A549 (cell line): ENCODE data around the gene CTRL. TPM values are rescaled to one million over a fixed set of nuclear protein-coding genes. Genes with fewer than 3 reads are reported as not detected.

Experiments
- ATAC-seq, 2 experiments: fragments of 200-7000 bp in 1 of 2; fragments of >200 bp in 1 of 2; cut with Nextera tagmentation in 1 of 2; cut with Tn5 transposase in 1 of 2; 3 replicates each; pipeline versions ENCODE4 v1.8.0 to v1.9.1; 2018 to 2020; ENCODE audit warnings: mild to moderate bottlenecking in 1 of 2, moderate library complexity in 1 of 2
- CTCF ChIA-PET: fragments of 300-600 bp; sonication (Branson Sonifier 250); formaldehyde crosslinking; extraction: SDS; loops from one replicate; lab custom pipeline; 2021; ENCODE audit warnings: antibody characterized with exemption, inconsistent platforms; lab: Yijun Ruan, JAX
- POLR2A ChIA-PET: fragments of 350-600 bp; formaldehyde crosslinking; extraction: SDS; loops from one replicate; lab custom pipeline; 2021; ENCODE audit warnings: antibody characterized with exemption, inconsistent platforms; lab: Yijun Ruan, JAX
- DNase-seq, 2 experiments: peaks; one replicate each; pipeline versions ENCODE4 v3.0.0 to v3.0.0-alpha.2; 2011 to 2016; ENCODE audit warnings: low read depth in 1 of 2, low spot score in 1 of 2
- FAIRE-seq: peaks from 2 replicates; lab custom pipeline; 2011; peaks lifted over from hg19 to GRCh38; lab: Jason Lieb, UNC
- H3K27ac ChIP-seq, 2 experiments: fragments of >200 bp; sonication (Bioruptor Twin); formaldehyde crosslinking; 3 replicates each; pipeline ENCODE4 v1.5.1; 2016 to 2017
- H3K4me1 ChIP-seq: fragments of >200 bp; sonication (Bioruptor Twin); formaldehyde crosslinking; 3 replicates; pipeline ENCODE4 v1.6.1; 2016
- H3K4me2 ChIP-seq: fragments of >200 bp; sonication (Bioruptor Twin); formaldehyde crosslinking; 3 replicates; pipeline ENCODE4 v1.6.1; 2016
- H3K4me3 ChIP-seq: fragments of >200 bp; sonication (Bioruptor Twin); formaldehyde crosslinking; 3 replicates; pipeline ENCODE4 v1.5.1; 2016
- H3K9me3 ChIP-seq: fragments of >200 bp; sonication (Bioruptor Twin); formaldehyde crosslinking; 3 replicates; pipeline ENCODE4 v1.6.1; 2016
- CHD4 ChIP-seq: fragments of 200-600 bp; sonication (generic); IDR thresholded peaks from 2 replicates; pipeline ENCODE4 v1.6.1; 2016; ENCODE audit warnings: antibody characterized with exemption, mild to moderate bottlenecking, borderline replicate concordance
- CTCF ChIP-seq: fragments of >200 bp; sonication (Bioruptor Twin); formaldehyde crosslinking; IDR thresholded peaks from 3 replicates; pipeline ENCODE4 v1.5.1; 2016
- EHF ChIP-seq: fragments of 250-450 bp; sonication (Bioruptor Pico); IDR thresholded peaks from 2 replicates; pipeline ENCODE4 v1.5.0; 2020; ENCODE audit warnings: mild to moderate bottlenecking
- HES2 ChIP-seq: fragments of >200 bp; sonication (Bioruptor Twin); formaldehyde crosslinking; IDR thresholded peaks from 2 replicates; pipeline ENCODE4 v1.6.1; 2016
- HEYL ChIP-seq: fragments of 250-450 bp; sonication (Bioruptor Pico); IDR thresholded peaks from 2 replicates; pipeline ENCODE4 v1.8.0; 2021; ENCODE audit warnings: mild to moderate bottlenecking, moderate library complexity
- HOXB13 ChIP-seq: fragments of 250-450 bp; sonication (Bioruptor Pico); IDR thresholded peaks from 2 replicates; pipeline ENCODE4 v1.5.0; 2020; ENCODE audit warnings: low read depth, mild to moderate bottlenecking, moderate library complexity
- KDM5A ChIP-seq: fragments of 200-600 bp; sonication (generic); IDR thresholded peaks from 2 replicates; pipeline ENCODE4 v1.6.1; 2016; ENCODE audit warnings: antibody characterized with exemption, mild to moderate bottlenecking
- MYC ChIP-seq: IDR thresholded peaks from 2 replicates; pipeline ENCODE4 v1.6.1; 2012; ENCODE audit warnings: mild to moderate bottlenecking, inconsistent platforms, low read length, improper control_type of control experiment, borderline replicate concordance
- POLR2A ChIP-seq: IDR thresholded peaks from 2 replicates; pipeline ENCODE4 v1.6.1; 2012; ENCODE audit warnings: mild to moderate bottlenecking, low read length
- RAD21 ChIP-seq, 2 experiments: fragments of >200 bp in 1 of 2; sonication (Bioruptor Twin) in 1 of 2; formaldehyde crosslinking in 1 of 2; IDR thresholded peaks in 1 of 2; conservative IDR thresholded peaks in 1 of 2; 2 replicates in 1 of 2; 3 replicates in 1 of 2; pipeline ENCODE4 v1.6.1; 2012 to 2018; ENCODE audit warnings: inconsistent platforms in 1 of 2
- ZFP36 ChIP-seq: fragments of 450-650 bp; IDR thresholded peaks from 2 replicates; pipeline ENCODE4 v1.6.1; 2014; ENCODE audit warnings: borderline replicate concordance; ENCODE audit not compliant: partially characterized antibody
- WGBS: methylation state at CpG from one replicate; pipeline ENCODE4 v1.1.6; 2017; ENCODE audit errors: missing lambda C conversion rate; 5-methylcytosine and 5-hydroxymethylcytosine counted together
- polyA plus RNA-seq, 4 experiments: library from polyadenylated mRNA; depleted of rRNA in 3 of 4; stranded (reverse); fragments of >200 nt; fragmentation: RNase III in 1 of 4; extraction: RNeasy Plus Mini Kit Qiagen cat#74134 plus additional on column Dnase treatment in 1 of 4; gene quantifications; 2 replicates in 3 of 4; 3 replicates in 1 of 4; pipeline ENCODE4 v1.2.3, GENCODE V29; 2011 to 2017
- TF ChIP-seq, protein P1 (sequence below): fragments of >200 bp; sonication (Bioruptor Twin); formaldehyde crosslinking; IDR thresholded peaks from 3 replicates; pipeline ENCODE4 v1.6.1; 2016

Gene CTRL
- polyA plus RNA-seq, 2 of the 4 experiments (the other 2 are of a cell fraction): 0.92 to 3.6 TPM

DNA sequence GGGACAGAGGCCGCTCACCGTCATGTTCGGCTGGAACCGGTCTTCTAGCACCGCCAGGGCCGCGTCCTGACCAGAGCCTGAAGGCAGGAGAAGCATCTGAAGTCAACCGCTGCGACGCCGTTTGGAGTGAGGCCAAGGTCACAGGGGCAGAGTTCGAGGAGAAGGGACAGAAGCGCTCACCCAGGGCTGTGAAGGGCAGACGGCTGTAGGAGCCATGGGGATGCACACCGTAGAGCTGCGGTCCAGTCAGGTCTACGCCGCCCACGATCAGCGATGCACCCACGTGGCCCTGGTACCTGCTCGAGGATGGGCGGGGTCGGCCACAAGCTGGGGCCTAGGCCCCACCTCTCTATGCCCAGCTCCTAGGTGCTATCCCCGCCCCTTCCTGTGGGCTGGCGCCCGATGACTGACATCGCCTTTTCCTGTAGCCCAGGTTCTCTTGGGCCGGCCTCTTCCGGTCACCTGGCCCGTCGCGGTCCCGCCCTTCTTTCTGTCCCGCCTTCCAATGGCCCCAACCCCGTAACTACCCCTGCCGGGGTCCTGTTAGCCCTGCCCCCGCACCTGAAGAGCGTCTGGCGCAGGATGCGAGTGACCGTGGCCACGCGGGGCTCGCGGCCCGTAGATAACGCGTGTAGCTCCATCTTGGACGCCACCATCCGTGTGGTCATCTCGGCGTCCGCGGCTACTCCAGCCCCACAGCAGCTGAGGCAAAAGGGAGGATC lies 3.9 kb upstream of the CTRL start (continued):
- TF ChIP-seq, protein P1, sequence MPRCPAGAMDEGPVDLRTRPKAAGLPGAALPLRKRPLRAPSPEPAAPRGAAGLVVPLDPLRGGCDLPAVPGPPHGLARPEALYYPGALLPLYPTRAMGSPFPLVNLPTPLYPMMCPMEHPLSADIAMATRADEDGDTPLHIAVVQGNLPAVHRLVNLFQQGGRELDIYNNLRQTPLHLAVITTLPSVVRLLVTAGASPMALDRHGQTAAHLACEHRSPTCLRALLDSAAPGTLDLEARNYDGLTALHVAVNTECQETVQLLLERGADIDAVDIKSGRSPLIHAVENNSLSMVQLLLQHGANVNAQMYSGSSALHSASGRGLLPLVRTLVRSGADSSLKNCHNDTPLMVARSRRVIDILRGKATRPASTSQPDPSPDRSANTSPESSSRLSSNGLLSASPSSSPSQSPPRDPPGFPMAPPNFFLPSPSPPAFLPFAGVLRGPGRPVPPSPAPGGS: peak; percentile 53; the same call in 1 of the 3 replicates
- TF ChIP-seq KDM5A: no peak

DNA sequence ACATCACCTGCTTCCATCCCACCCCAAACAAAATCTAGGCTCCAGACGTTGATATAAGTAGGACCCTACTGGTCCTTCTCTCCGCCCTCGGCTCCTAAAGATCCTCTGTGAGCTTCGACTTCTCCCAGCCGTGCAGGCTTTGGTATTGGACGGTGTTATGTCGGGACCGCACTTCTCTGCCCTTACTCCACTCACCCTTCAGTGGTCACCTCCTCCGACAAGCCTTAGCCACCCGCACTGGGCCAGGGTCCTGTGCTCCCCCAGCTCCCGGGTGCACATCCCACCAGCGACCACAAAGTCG lies 3.4 kb upstream of the CTRL start:
- no peaks in the 10 kb centered on the region for H3K9me3 ChIP-seq
- H3K27ac ChIP-seq: peak overlapping the region; percentile 88 to 96
- DNase-seq: no peak
- no peak for TF ChIP-seq RAD21 (conservative IDR thresholded peaks at IDR 0.05 in 1 of 2, IDR thresholded peaks at IDR 0.05 in 1 of 2)
- TF ChIP-seq EHF (CRISPR knock-in tag): no peak
- TF ChIP-seq HES2: no peak
- no peak for TF ChIP-seq POLR2A
- peak in 1 of 2 experiments; percentile 1; a peak in 3 of 6 replicates for ATAC-seq
- peaks cover 16% of the 10 kb centered on the region; the same call in 2 of the 3 replicates for H3K4me1 ChIP-seq
- POLR2A ChIA-PET: interaction anchor here (1.0 to 1.5 kb wide), 7 partner anchors 10 to 129 kb away, joined by 3 to 9 read pairs (median 4); partner anchors contain the start of genes DDX28, DUS2, RANBP10 and TSNAXIP1
- H3K4me3 ChIP-seq: peak overlapping the region; percentile 76
- no peak for FAIRE-seq
- CTCF ChIA-PET: interaction anchor here (1.0 to 22.2 kb wide), 10 partner anchors 9 to 414 kb away, joined by 3 to 370 read pairs (median 10); partner anchors contain the start of genes EDC4 and NRN1L
- H3K4me2 ChIP-seq: peak overlapping the region; percentile 89
- 20% methylated on average over 13 of the region's 13 CpGs for WGBS

DNA sequence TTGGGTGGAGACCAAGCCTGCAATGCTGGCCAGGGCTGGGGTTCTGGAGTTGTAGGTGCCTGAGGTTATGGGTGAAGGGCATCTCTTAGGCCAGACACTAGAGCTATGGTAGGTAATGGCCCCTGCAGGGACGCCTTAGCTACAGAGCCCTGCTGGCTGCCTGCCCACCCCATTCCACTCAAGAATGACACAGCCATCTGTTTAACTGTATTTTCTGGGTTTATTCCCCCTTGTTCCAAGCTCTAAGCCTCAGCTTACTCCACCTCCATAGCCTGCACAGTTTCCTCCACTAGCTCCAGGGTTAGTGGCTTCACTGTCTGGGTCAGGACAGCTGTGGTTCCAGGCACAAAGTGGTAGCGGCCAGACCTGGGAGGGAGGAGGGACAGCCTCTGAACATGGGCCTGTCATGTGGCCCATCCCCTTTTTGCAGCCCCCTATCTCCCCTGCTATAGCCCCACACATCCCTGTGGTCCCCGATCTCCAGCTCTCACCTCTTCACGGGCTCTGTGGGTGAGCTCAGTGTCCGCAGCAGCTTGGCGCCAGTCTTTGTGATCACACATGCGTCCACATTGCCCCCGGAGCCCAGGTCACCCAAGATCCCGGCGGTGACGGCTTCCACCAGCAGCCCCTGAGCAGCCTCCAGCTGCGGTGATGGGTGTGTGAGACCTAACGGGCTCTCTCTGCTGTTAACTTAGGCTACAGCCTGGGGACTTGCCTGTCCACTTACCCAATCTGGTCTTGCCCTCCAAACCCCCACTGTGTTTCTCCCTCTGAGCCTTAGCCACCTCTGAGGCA lies 2.8 kb upstream of the CTRL start:
- Histone ChIP-seq H3K9me3 (no peaks in the 10 kb centered on the region), H3K4me2 (peak overlapping the region; percentile 89), H3K4me1 (peaks cover 16% of the 10 kb centered on the region; the same call in 2 of the 3 replicates), H3K27ac (peak overlapping the region; percentile 88 to 96), H3K4me3 (peak overlapping the region; percentile 76)
- no peak for DNase-seq
- CTCF ChIA-PET: interaction anchor here (0.7 to 22.2 kb wide), 8 partner anchors 9 to 414 kb away, joined by 3 to 370 read pairs (median 15); partner anchors contain the start of genes EDC4 and NRN1L
- FAIRE-seq: no peak
- POLR2A ChIA-PET: no interaction called here
- no peak for ATAC-seq
- 93% methylated on average over 13 of the region's 13 CpGs for WGBS
- TF ChIP-seq CTCF: no peak
- no peak for TF ChIP-seq CHD4
- no peak for TF ChIP-seq ZFP36
- no peak for TF ChIP-seq HOXB13 (CRISPR knock-in tag)
- no peak for TF ChIP-seq HEYL (CRISPR knock-in tag)

GRCh38 chr16:67933805-67934204 lies 2.1 kb upstream of the CTRL start:
- no peak for FAIRE-seq
- no peak for TF ChIP-seq MYC
- Histone ChIP-seq H3K9me3 (no peaks in the 10 kb centered on the region), H3K4me3 (no peak overlapping the region), H3K27ac (no peak overlapping the region), H3K4me2 (no peak overlapping the region), H3K4me1 (peaks cover 16% of the 10 kb centered on the region; the same call in 2 of the 3 replicates)
- ATAC-seq: no peak
- no peak for DNase-seq
- WGBS: 81% methylated on average over 7 of the region's 7 CpGs
- ChIA-PET POLR2A (no interaction called here), CTCF (interaction anchor here (0.6 to 22.2 kb wide), 11 partner anchors 8 to 413 kb away, joined by 3 to 370 read pairs (median 8); partner anchors contain the start of genes EDC4 and NRN1L)
